Activated CD8-positive, alpha-beta T cell treated with anti-CD3 and anti-CD28 coated beads, Interleukin-2, amount 10 ng/mL, durations not matched to agents 7 days and 5 days (primary cell): ENCODE data around the gene RYR3. TPM values are rescaled to one million over a fixed set of nuclear protein-coding genes. Genes with fewer than 3 reads are reported as not detected.

Experiments
- ATAC-seq: fragments of 150-1000 bp; cut with Tn5 transposase; one replicate; pipeline ENCODE4 v1.10.0; 2021; ENCODE audit warnings: moderate library complexity
- CTCF ChIA-PET: fragments of 350-600 bp; sonication (Branson Sonifier 250); formaldehyde crosslinking; loops from one replicate; lab custom pipeline; 2021; ENCODE audit warnings: antibody characterized with exemption; lab: Charles Lee
- POLR2A ChIA-PET: fragments of 350-600 bp; sonication (Branson Sonifier 250); formaldehyde crosslinking; loops from one replicate; lab custom pipeline; 2021; ENCODE audit warnings: antibody characterized with exemption; lab: Charles Lee
- DNase-seq: peaks from one replicate; pipeline ENCODE4 v3.0.0-alpha.2; 2020
- H3K27ac Mint-ChIP-seq: one replicate; pipeline ENCODE4 v1.8.0; 2021; ENCODE audit warnings: mild to moderate bottlenecking, mixed read lengths
- H3K27me3 Mint-ChIP-seq: one replicate; pipeline ENCODE4 v1.8.0; 2021; ENCODE audit warnings: low read depth, mixed read lengths
- H3K36me3 Mint-ChIP-seq: one replicate; pipeline ENCODE4 v1.8.0; 2021; ENCODE audit warnings: low read depth, mixed read lengths
- H3K4me1 Mint-ChIP-seq: one replicate; pipeline ENCODE4 v1.8.0; 2021; ENCODE audit warnings: low read depth, mixed read lengths
- H3K4me3 Mint-ChIP-seq: one replicate; pipeline ENCODE4 v1.8.0; 2021; ENCODE audit warnings: mild to moderate bottlenecking, mixed read lengths
- H3K9me3 Mint-ChIP-seq: one replicate; pipeline ENCODE4 v1.8.0; 2022; ENCODE audit warnings: mixed read lengths; ENCODE audit not compliant: insufficient read depth
- total RNA-seq, 2 experiments: library from RNA; stranded (reverse); gene quantifications; one replicate each; pipeline ENCODE4 v1.2.3, GENCODE V29; 2021

Gene RYR3
- total RNA-seq, 2 experiments from 2014 or later, result not detected

GRCh38 chr15:33326908-33327307 lies 16.1 kb downstream of the RYR3 start:
- no peak overlapping the region for H3K27ac Mint-ChIP-seq
- H3K9me3 Mint-ChIP-seq, result no peaks in the 10 kb centered on the region
- H3K4me1 Mint-ChIP-seq, result peaks cover 8% of the 10 kb centered on the region
- no peak for ATAC-seq
- no peak overlapping the region for H3K4me3 Mint-ChIP-seq
- peaks cover 5% of the 10 kb centered on the region for H3K27me3 Mint-ChIP-seq
- H3K36me3 Mint-ChIP-seq, result no peaks in the 10 kb centered on the region
- no peak for DNase-seq
- ChIA-PET CTCF (no interaction called here), POLR2A (no interaction called here)

- Mint-ChIP-seq H3K9me3 (no peaks in the 10 kb centered on the region), H3K4me1 (peaks cover 8% of the 10 kb centered on the region), H3K36me3 (no peaks in the 10 kb centered on the region), H3K4me3 (no peak overlapping the region), H3K27me3 (peaks cover 5% of the 10 kb centered on the region), H3K27ac (no peak overlapping the region)
- CTCF ChIA-PET, result interaction anchor here (0.6 kb wide), 1 partner anchor 16 kb away, joined by 3 read pairs; no protein-coding TSS in a partner anchor
- ATAC-seq (no peak), DNase-seq (no peak)
- POLR2A ChIA-PET, result interaction anchor here (1.0 kb wide), 1 partner anchor 14 kb away, joined by 3 read pairs; no protein-coding TSS in a partner anchor
Measured at GRCh38 chr15:33328106-33328505, 17.3 kb downstream of the RYR3 start.

GRCh38 chr15:33329457-33329856 lies 18.7 kb downstream of the RYR3 start:
- ChIA-PET POLR2A (no interaction called here), CTCF (no interaction called here)
- H3K4me1 Mint-ChIP-seq, result no peaks in the 10 kb centered on the region
- H3K36me3 Mint-ChIP-seq, result no peaks in the 10 kb centered on the region
- H3K4me3 Mint-ChIP-seq, result no peak overlapping the region
- DNase-seq (no peak), ATAC-seq (no peak)
- no peaks in the 10 kb centered on the region for H3K9me3 Mint-ChIP-seq
- H3K27me3 Mint-ChIP-seq, result peaks cover 13% of the 10 kb centered on the region
- H3K27ac Mint-ChIP-seq, result no peak overlapping the region

- Mint-ChIP-seq H3K27me3 (peaks cover 13% of the 10 kb centered on the region), H3K4me1 (no peaks in the 10 kb centered on the region), H3K36me3 (no peaks in the 10 kb centered on the region), H3K4me3 (no peak overlapping the region), H3K9me3 (no peaks in the 10 kb centered on the region), H3K27ac (no peak overlapping the region)
- POLR2A ChIA-PET, result no interaction called here
- CTCF ChIA-PET, result no interaction called here
- ATAC-seq (no peak), DNase-seq (no peak)
Measured at GRCh38 chr15:33330931-33331330, 20.2 kb downstream of the RYR3 start.

GRCh38 chr15:33341953-33342352 lies 31.2 kb downstream of the RYR3 start:
- H3K4me1 Mint-ChIP-seq, result no peaks in the 10 kb centered on the region
- H3K36me3 Mint-ChIP-seq, result no peaks in the 10 kb centered on the region
- no peak for ATAC-seq
- no peak overlapping the region for H3K27ac Mint-ChIP-seq
- POLR2A ChIA-PET, result no interaction called here
- CTCF ChIA-PET, result no interaction called here
- H3K9me3 Mint-ChIP-seq, result no peaks in the 10 kb centered on the region
- H3K4me3 Mint-ChIP-seq, result no peak overlapping the region
- DNase-seq, result no peak
- H3K27me3 Mint-ChIP-seq, result no peaks in the 10 kb centered on the region

- no peaks in the 10 kb centered on the region for H3K36me3 Mint-ChIP-seq
- ATAC-seq (no peak), DNase-seq (no peak)
- no peak overlapping the region for H3K27ac Mint-ChIP-seq
- H3K9me3 Mint-ChIP-seq, result no peaks in the 10 kb centered on the region
- ChIA-PET CTCF (no interaction called here), POLR2A (no interaction called here)
- H3K27me3 Mint-ChIP-seq, result no peaks in the 10 kb centered on the region
- H3K4me1 Mint-ChIP-seq, result no peaks in the 10 kb centered on the region
- no peak overlapping the region for H3K4me3 Mint-ChIP-seq
Measured at GRCh38 chr15:33343275-33343674, 32.5 kb downstream of the RYR3 start.

GRCh38 chr15:33344111-33344510 lies 33.3 kb downstream of the RYR3 start:
- H3K27me3 Mint-ChIP-seq, result no peaks in the 10 kb centered on the region
- ChIA-PET POLR2A (no interaction called here), CTCF (no interaction called here)
- no peak overlapping the region for H3K4me3 Mint-ChIP-seq
- ATAC-seq (no peak), DNase-seq (no peak)
- H3K27ac Mint-ChIP-seq, result no peak overlapping the region
- H3K4me1 Mint-ChIP-seq, result no peaks in the 10 kb centered on the region
- H3K9me3 Mint-ChIP-seq, result no peaks in the 10 kb centered on the region
- H3K36me3 Mint-ChIP-seq, result no peaks in the 10 kb centered on the region

- Mint-ChIP-seq H3K9me3 (no peaks in the 10 kb centered on the region), H3K36me3 (no peaks in the 10 kb centered on the region), H3K27ac (no peak overlapping the region), H3K27me3 (no peaks in the 10 kb centered on the region), H3K4me1 (no peaks in the 10 kb centered on the region), H3K4me3 (no peak overlapping the region)
- no peak for ATAC-seq
- DNase-seq, result no peak
- CTCF ChIA-PET, result no interaction called here
- POLR2A ChIA-PET, result no interaction called here
Measured at GRCh38 chr15:33344530-33344929, 33.8 kb downstream of the RYR3 start.

GRCh38 chr15:33354411-33354810 lies 43.6 kb downstream of the RYR3 start:
- Mint-ChIP-seq H3K36me3 (no peaks in the 10 kb centered on the region), H3K4me1 (no peaks in the 10 kb centered on the region), H3K27me3 (peaks cover 2% of the 10 kb centered on the region), H3K4me3 (no peak overlapping the region), H3K9me3 (no peaks in the 10 kb centered on the region), H3K27ac (no peak overlapping the region)
- ATAC-seq (no peak), DNase-seq (no peak)
- POLR2A ChIA-PET, result no interaction called here
- CTCF ChIA-PET, result no interaction called here

- no peaks in the 10 kb centered on the region for H3K36me3 Mint-ChIP-seq
- CTCF ChIA-PET, result no interaction called here
- H3K27ac Mint-ChIP-seq, result no peak overlapping the region
- no peaks in the 10 kb centered on the region for H3K27me3 Mint-ChIP-seq
- POLR2A ChIA-PET, result no interaction called here
- H3K4me3 Mint-ChIP-seq, result no peak overlapping the region
- H3K4me1 Mint-ChIP-seq, result no peaks in the 10 kb centered on the region
- no peak for ATAC-seq
- H3K9me3 Mint-ChIP-seq, result no peaks in the 10 kb centered on the region
- no peak for DNase-seq
Measured at GRCh38 chr15:33357845-33358244, 47.1 kb downstream of the RYR3 start.

- no peak overlapping the region for H3K4me3 Mint-ChIP-seq
- POLR2A ChIA-PET, result no interaction called here
- no peaks in the 10 kb centered on the region for H3K4me1 Mint-ChIP-seq
- no peaks in the 10 kb centered on the region for H3K36me3 Mint-ChIP-seq
- CTCF ChIA-PET, result no interaction called here
- H3K27me3 Mint-ChIP-seq, result no peaks in the 10 kb centered on the region
- ATAC-seq (no peak), DNase-seq (no peak)
- H3K27ac Mint-ChIP-seq, result no peak overlapping the region
- H3K9me3 Mint-ChIP-seq, result no peaks in the 10 kb centered on the region
Measured at GRCh38 chr15:33358306-33358705, 47.5 kb downstream of the RYR3 start.

GRCh38 chr15:33360886-33361285 lies 50.1 kb downstream of the RYR3 start:
- Mint-ChIP-seq H3K27ac (no peak overlapping the region), H3K27me3 (peaks cover 3% of the 10 kb centered on the region), H3K9me3 (no peaks in the 10 kb centered on the region), H3K4me3 (no peak overlapping the region), H3K36me3 (no peaks in the 10 kb centered on the region), H3K4me1 (no peaks in the 10 kb centered on the region)
- ChIA-PET CTCF (no interaction called here), POLR2A (no interaction called here)
- no peak for ATAC-seq
- no peak for DNase-seq

- DNase-seq, result no peak
- POLR2A ChIA-PET, result no interaction called here
- no peaks in the 10 kb centered on the region for H3K9me3 Mint-ChIP-seq
- no peak overlapping the region for H3K27ac Mint-ChIP-seq
- CTCF ChIA-PET, result no interaction called here
- H3K4me3 Mint-ChIP-seq, result no peak overlapping the region
- H3K27me3 Mint-ChIP-seq, result peaks cover 7% of the 10 kb centered on the region
- no peak for ATAC-seq
- no peaks in the 10 kb centered on the region for H3K4me1 Mint-ChIP-seq
- no peaks in the 10 kb centered on the region for H3K36me3 Mint-ChIP-seq
Measured at GRCh38 chr15:33369941-33370622, 59.3 kb downstream of the RYR3 start.
